ENCODE data around the gene LDOC1.

- TF ChIP-seq CTCF (IDR thresholded peaks at IDR 0.05) (no peak), POLR2A (IDR thresholded peaks at IDR 0.05) (no peak), EP300 (IDR thresholded peaks at IDR 0.05) (no peak), POLR2AphosphoS5 (IDR thresholded peaks at IDR 0.05) (no peak)
These were observed 18.8 kb downstream of the LDOC1 start for GRCh38 chrX:141158084-141158483.
